ENCODE results near the gene PHIP.

Gene PHIP

DNA sequence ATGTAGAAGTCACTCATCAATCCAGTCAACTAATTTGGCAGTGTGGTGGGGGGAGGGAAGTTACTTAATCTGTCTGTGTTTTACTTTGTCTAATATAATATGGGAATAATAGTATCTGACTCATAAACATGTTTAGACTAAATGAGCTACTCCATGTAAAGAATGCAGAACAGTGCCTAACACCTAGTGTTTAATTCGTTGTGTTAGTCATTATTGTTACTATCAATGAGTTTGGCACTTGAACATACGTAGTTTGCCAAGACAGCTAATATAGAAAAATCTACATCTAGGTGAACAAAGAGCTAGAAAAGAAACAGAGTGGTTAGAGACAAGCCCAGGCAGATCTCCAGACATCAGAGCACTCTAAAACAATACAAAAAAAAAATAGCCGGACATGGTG, 161.6 kb downstream of the PHIP start:
- TF ChIP-seq, protein P1, sequence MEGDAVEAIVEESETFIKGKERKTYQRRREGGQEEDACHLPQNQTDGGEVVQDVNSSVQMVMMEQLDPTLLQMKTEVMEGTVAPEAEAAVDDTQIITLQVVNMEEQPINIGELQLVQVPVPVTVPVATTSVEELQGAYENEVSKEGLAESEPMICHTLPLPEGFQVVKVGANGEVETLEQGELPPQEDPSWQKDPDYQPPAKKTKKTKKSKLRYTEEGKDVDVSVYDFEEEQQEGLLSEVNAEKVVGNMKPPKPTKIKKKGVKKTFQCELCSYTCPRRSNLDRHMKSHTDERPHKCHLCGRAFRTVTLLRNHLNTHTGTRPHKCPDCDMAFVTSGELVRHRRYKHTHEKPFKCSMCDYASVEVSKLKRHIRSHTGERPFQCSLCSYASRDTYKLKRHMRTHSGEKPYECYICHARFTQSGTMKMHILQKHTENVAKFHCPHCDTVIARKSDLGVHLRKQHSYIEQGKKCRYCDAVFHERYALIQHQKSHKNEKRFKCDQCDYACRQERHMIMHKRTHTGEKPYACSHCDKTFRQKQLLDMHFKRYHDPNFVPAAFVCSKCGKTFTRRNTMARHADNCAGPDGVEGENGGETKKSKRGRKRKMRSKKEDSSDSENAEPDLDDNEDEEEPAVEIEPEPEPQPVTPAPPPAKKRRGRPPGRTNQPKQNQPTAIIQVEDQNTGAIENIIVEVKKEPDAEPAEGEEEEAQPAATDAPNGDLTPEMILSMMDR (conservative IDR thresholded peaks at IDR 0.05; ENCODE audit: low read depth), result no peak
- ChIA-PET POLR2A (ENCODE audit: low non-redundant PET) (no interaction called here), CTCF (no interaction called here)
- peak; percentile 45 for DNase-seq (ENCODE audit: low spot score)
- H3K27ac ChIP-seq, result no peak overlapping the region

DNA sequence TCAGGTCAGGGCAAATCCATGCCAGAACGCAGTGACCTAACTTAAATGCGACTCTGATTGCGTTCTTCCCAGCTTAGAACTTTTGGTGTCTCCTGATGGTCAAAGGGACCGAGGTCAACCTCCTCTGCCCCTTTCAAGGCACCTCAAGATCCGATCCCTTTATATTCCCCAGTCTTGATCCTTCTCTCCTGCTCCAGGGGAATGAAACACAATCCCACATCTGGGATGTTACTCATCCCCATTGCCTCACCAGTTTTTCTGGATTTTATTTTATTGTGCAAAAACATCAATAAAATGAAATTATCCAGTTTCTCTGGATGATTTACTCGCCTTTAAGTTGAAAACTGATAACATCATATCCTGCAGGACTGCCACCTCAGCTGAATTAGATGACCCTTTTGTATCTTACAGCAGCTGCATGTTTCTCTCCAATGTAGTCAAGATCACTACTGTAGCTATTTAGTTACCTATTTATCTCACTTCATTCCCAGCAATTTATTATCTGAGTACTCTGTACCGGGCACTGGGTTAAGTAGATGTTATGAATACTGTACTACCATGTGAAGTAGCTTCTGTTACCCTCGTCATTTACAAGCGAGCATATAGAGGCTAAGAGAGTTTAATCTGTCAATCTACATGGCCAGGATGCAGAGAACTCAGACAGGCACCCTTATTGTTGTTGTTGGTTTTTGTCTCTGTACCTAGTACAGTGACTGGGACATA, 166.7 kb downstream of the PHIP start:
- H3K27ac ChIP-seq, result no peak overlapping the region
- no peak for DNase-seq (ENCODE audit: low spot score)
- CTCF ChIA-PET, result interaction anchor here (0.6 kb wide), 1 partner anchor 1805 kb away, joined by 3 read pairs; no protein-coding TSS in a partner anchor
- TF ChIP-seq, protein P1 (conservative IDR thresholded peaks at IDR 0.05; ENCODE audit: low read depth), result no peak
- POLR2A ChIA-PET (ENCODE audit: low non-redundant PET), result no interaction called here

DNA sequence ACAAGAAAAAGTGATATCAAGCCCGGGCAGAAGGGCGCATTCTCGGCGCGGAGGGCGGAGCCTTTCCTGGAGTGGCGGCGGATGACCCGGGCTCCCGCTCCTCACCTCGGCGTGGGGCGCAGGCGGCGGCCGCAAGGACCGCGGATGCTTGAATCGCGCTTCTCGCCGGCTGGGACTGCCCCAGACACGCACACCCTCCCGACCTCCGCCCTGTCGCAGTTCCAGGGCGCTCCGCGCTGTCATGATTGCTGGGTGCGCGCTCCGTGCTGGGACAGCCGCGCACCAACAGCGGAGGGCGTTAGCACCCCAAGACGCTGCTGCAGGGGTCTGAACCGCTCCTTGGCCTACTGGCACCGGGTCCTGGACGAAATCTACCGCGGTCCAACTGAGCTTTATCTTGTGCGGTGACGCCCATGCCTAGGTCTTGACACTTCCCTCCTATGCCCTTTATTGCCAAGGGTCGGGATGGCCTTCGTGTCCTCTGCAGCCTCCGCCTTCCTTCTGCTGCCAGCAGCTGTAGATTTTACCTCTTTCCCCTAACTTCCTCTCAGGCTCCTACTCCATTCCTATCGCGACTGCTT, 167.4 kb downstream of the PHIP start:
- ChIA-PET CTCF (no interaction called here), POLR2A (ENCODE audit: low non-redundant PET) (no interaction called here)
- DNase-seq (ENCODE audit: low spot score), result peak; percentile 48

DNA sequence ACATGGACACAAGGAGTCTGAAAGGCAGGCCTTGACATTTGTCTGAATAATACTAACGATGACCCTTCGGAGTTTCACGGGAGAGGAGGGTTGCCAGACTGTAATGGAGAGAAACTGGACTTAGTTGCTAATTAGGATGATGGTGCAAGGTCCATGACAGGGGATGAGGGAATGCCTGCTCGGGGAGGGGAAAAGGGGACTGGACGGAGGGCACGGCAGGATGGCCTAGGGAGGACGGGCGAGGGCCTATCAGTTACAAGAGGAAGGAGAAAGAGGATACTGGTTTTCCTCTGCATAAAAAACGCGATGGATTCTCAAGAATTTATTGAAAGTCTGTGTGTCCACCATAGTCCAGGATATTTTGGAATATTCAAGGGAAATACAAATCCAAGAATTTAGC, 168.0 kb downstream of the PHIP start:
- CTCF ChIA-PET, result no interaction called here
- POLR2A ChIA-PET (ENCODE audit: low non-redundant PET), result no interaction called here
- no peak for DNase-seq (ENCODE audit: low spot score)
- TF ChIP-seq, protein P1 (conservative IDR thresholded peaks at IDR 0.05; ENCODE audit: low read depth), result no peak
- H3K27ac ChIP-seq, result no peak overlapping the region

More for the DNA sequence above, 167.4 kb downstream of the PHIP start:
- TF ChIP-seq, protein P1 (conservative IDR thresholded peaks at IDR 0.05; ENCODE audit: low read depth), result no peak
- no peak overlapping the region for H3K27ac ChIP-seq

DNA sequence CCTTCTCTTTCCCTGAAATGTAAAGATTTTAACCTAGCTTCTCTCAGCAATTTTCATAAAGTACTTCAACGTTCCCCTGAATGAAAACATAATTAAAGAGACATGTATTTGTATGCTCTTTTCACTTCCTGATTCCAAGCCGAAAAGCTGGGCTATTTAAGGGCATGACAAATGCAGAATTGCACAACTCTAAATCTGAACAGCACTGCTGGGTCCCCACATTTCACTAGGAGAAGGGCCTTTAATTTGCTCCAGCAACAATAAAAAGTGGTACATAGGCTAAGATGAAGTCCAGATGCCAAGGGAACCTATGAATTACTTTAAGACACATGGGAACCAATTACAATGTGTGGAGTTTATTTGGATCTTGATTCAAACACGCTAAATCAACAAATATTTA, 168.7 kb downstream of the PHIP start:
- no peak overlapping the region for H3K27ac ChIP-seq
- POLR2A ChIA-PET (ENCODE audit: low non-redundant PET), result no interaction called here
- TF ChIP-seq, protein P1 (conservative IDR thresholded peaks at IDR 0.05; ENCODE audit: low read depth), result no peak
- DNase-seq (ENCODE audit: low spot score), result no peak
- CTCF ChIA-PET, result no interaction called here

DNA sequence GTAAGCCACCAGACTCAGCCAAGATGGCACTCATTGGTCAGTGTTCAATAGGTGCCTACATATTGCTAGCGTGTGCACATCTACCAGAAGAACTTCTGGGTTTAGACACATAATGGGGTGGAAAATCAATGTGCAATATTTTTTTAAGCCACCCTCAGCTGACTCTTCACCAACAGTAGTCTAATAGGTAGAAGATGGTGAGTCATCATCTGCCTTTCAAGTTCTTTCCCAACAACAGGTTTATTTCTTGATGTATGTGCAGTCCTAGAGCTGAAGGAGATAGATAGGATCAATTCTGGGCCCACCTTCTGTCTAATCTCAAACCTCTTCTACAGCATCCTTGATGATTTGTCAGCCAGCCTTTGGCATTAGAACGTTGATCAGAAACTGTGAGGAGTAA, 169.4 kb downstream of the PHIP start:
- TF ChIP-seq, protein P1 (conservative IDR thresholded peaks at IDR 0.05; ENCODE audit: low read depth), result no peak
- CTCF ChIA-PET, result interaction anchor here (0.6 kb wide), 1 partner anchor 41 kb away, joined by 4 read pairs; the partner anchor contains the start of gene IRAK1BP1
- H3K27ac ChIP-seq, result no peak overlapping the region
- DNase-seq (ENCODE audit: low spot score), result no peak
- POLR2A ChIA-PET (ENCODE audit: low non-redundant PET), result no interaction called here
